GM21367 (cell line): ENCODE measurements around the gene KBTBD8.

Source experiments
- ATAC-seq: cut with Tn5 transposase; IDR thresholded peaks from one replicate; pipeline ENCODE4 v1.9.1; 2021; ENCODE audit not compliant: unreplicated experiment

Gene KBTBD8

DNA sequence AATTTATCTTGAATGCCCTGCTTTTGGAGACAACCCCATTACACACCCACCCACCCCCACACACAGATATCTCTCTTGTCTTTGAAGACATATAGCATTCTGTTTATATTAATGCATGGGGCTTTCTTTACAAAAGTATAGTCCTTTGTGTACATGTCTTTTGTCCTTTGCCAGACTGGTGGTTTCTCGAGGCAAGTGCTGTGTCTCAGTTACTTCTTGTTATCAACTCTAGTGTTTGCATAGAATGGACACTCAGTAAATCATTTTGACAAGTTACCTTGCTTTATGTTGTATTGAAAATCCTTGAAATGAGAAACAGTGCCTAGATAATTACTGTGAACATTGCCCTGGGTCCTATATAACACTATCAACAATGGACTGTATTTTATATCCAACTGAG, 33.9 kb downstream of the KBTBD8 start:
- ATAC-seq: no peak

DNA sequence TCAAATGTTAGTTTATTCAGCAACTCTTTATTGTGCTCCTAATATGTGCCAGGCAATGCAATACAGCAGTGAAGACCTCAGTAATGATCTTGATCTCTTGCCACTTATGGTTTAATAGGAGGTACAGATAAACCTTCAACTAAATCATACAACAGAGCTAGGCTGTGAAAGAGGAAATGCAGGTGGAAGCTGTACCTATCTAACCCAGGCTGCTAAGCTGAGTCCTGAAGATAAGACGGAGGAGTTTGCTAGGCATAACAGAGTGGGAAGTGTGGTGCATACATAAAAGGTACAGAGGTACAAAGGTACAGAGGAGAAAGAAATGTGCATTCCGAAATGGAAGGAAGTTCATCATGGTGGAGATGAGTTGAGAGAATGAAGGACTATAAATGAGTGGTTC, 35.0 kb downstream of the KBTBD8 start:
- ATAC-seq: no peak

- ATAC-seq: no peak
These were observed 36.3 kb downstream of the KBTBD8 start for GRCh38 chr3:67034371-67034770.

- ATAC-seq: no peak
These were observed 39.5 kb downstream of the KBTBD8 start for GRCh38 chr3:67037615-67038014.

- ATAC-seq: no peak
These were observed 46.2 kb downstream of the KBTBD8 start for GRCh38 chr3:67044295-67044694.

DNA sequence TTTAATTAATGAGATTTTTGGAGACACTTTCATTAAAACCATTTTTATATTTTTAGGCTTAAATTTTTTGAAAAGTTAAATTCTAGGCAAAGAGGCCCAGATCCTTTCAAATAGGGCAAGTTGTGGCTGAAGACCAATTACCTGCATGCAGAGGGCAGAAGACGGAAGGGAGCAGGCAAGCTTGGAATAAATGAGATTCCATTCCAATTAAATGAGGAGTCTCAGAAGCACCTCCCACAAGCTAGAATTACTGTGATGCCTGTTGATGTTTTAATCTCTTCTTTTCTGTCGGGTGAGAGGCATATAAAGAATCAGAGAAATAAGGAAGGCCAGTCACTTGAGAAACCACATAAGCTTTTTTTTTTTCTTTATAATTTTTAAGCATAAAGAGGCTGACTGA, 46.8 kb downstream of the KBTBD8 start:
- no peak for ATAC-seq

GRCh38 chr3:67045711-67046465, 47.8 kb downstream of the KBTBD8 start:
- no peak for ATAC-seq

DNA sequence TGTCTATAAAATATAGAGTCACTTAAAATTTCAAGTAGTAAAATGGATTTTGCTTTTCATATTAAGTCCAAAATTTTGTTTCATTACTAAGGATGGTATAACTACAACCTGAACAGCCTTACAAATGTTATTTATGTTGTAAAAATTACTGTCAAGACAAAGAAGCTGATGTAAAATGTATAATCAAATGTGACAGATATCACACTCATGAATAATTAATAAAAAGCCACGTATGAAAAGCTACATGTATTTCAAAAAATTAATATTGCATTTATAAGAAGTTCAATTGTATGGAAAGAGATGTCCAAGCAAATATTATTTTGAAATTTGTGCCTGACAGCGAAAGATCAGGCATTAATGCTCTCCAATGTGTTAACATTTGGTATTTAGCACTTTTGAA, 48.9 kb downstream of the KBTBD8 start:
- ATAC-seq: no peak

GRCh38 chr3:67048067-67048714, 50.1 kb downstream of the KBTBD8 start:
- peak; percentile 94 for ATAC-seq

DNA sequence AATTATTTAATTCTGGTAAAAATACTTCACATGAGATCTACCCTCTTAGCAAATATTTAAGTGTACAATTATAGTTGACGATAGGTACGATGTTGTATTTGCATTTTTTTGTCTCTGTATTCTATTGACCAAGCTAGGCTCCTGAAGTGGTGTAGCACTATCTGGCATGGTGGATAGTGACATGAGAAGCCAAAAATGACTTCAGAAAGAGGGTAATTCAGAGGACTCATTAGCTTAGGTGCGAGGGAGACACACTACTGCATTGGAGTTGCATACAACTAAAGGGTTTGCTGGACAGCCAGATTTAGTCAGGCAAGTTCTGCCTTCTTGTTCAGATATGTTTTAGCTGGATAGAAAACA, 50.6 kb downstream of the KBTBD8 start:
- peak; percentile 54 for ATAC-seq

GRCh38 chr3:67059443-67059842, 61.3 kb downstream of the KBTBD8 start:
- no peak for ATAC-seq
